MCF 10A (cell line): ENCODE data around the gene HS6ST1. TPM values are rescaled to one million over a fixed set of nuclear protein-coding genes. Genes with fewer than 3 reads are reported as not detected.

ENCODE experiments used
- BruUV-seq: library from RNA; stranded (reverse); fragments of 400-500 nt; replicated peaks from 2 replicates; lab custom pipeline; 2021; lab: Mats Ljungman, UMichigan
- CTCF ChIA-PET: fragments of 300-600 bp; sonication (Branson Sonifier 250); formaldehyde crosslinking; extraction: SDS; loops from one replicate; lab custom pipeline; 2021; ENCODE audit warnings: antibody characterized with exemption, inconsistent platforms; lab: Yijun Ruan, JAX
- POLR2A ChIA-PET: fragments of 300-600, 350-650 bp; sonication (Branson Sonifier 250); formaldehyde crosslinking; extraction: SDS; loops from one replicate; lab custom pipeline; 2020; ENCODE audit warnings: antibody characterized with exemption, inconsistent platforms; lab: Yijun Ruan, JAX
- DNase-seq: peaks from one replicate; pipeline ENCODE4 v3.0.0-alpha.2; 2018; ENCODE audit not compliant: unreplicated experiment
- H3K27ac Mint-ChIP-seq: one replicate; pipeline ENCODE4 v1.8.0; 2022; ENCODE audit warnings: mild to moderate bottlenecking, low read depth, mixed read lengths; ENCODE audit not compliant: unreplicated experiment
- H3K27me3 Mint-ChIP-seq: one replicate; pipeline ENCODE4 v1.8.0; 2022; ENCODE audit warnings: mixed read lengths; ENCODE audit not compliant: insufficient read depth, unreplicated experiment
- H3K36me3 Mint-ChIP-seq: one replicate; pipeline ENCODE4 v1.8.0; 2022; ENCODE audit warnings: mild to moderate bottlenecking, moderate library complexity, mixed read lengths; ENCODE audit not compliant: insufficient read depth, unreplicated experiment
- H3K4me1 Mint-ChIP-seq: one replicate; pipeline ENCODE4 v1.8.0; 2022; ENCODE audit warnings: mixed read lengths; ENCODE audit not compliant: insufficient read depth, unreplicated experiment
- H3K4me3 Mint-ChIP-seq: one replicate; pipeline ENCODE4 v1.8.0; 2022; ENCODE audit warnings: mild to moderate bottlenecking, moderate library complexity, mixed read lengths; ENCODE audit not compliant: unreplicated experiment
- H3K9me3 Mint-ChIP-seq: one replicate; pipeline ENCODE4 v1.8.0; 2022; ENCODE audit warnings: mixed read lengths; ENCODE audit not compliant: unreplicated experiment
- CTCF ChIP-seq: fragments of 200-600 bp; IDR thresholded peaks from one replicate; pipeline ENCODE4 v1.8.0; 2022; ENCODE audit warnings: antibody characterized with exemption, mild to moderate bottlenecking; ENCODE audit not compliant: unreplicated experiment
- intact Hi-C: fragments of 100-400 bp; cut with micrococcal nuclease; formaldehyde crosslinking; loops from 2 replicates; pipeline ENCODE4 v1.14.1; 2022
- total RNA-seq: library from RNA; stranded (reverse); gene quantifications from 2 replicates; pipeline ENCODE4 v1.2.3, GENCODE V29; 2022

The HS6ST1 gene
- total RNA-seq, 1 experiment from 2014 or later: 9.6 TPM

GRCh38 chr2:128362176-128362888 lies 43.7 kb upstream of the HS6ST1 start:
- TF ChIP-seq CTCF: no peak
- intact Hi-C loops: no loop called here
- H3K4me3 Mint-ChIP-seq: no peak overlapping the region
- no TSS peak for BruUV-seq
- peaks cover 9% of the 10 kb centered on the region for H3K36me3 Mint-ChIP-seq
- ChIA-PET CTCF (interaction anchor here (0.5 kb wide), 1 partner anchor 39 kb away, joined by 3 read pairs; no protein-coding TSS in a partner anchor), POLR2A (interaction anchor here (0.5 kb wide), 1 partner anchor 23 kb away, joined by 3 read pairs; no protein-coding TSS in a partner anchor)
- H3K9me3 Mint-ChIP-seq: no peaks in the 10 kb centered on the region
- DNase-seq: no peak
- no peaks in the 10 kb centered on the region for H3K4me1 Mint-ChIP-seq
- H3K27ac Mint-ChIP-seq: no peak overlapping the region
- H3K27me3 Mint-ChIP-seq: no peaks in the 10 kb centered on the region

GRCh38 chr2:128361376-128362131 lies 42.9 kb upstream of the HS6ST1 start:
- DNase-seq: no peak
- H3K27me3 Mint-ChIP-seq: no peaks in the 10 kb centered on the region
- no peak for TF ChIP-seq CTCF
- ChIA-PET CTCF (no interaction called here), POLR2A (no interaction called here)
- intact Hi-C loops: no loop called here
- H3K27ac Mint-ChIP-seq: no peak overlapping the region
- H3K9me3 Mint-ChIP-seq: no peaks in the 10 kb centered on the region
- H3K4me3 Mint-ChIP-seq: no peak overlapping the region
- peaks cover 9% of the 10 kb centered on the region for H3K36me3 Mint-ChIP-seq
- BruUV-seq: no TSS peak
- no peaks in the 10 kb centered on the region for H3K4me1 Mint-ChIP-seq

DNA sequence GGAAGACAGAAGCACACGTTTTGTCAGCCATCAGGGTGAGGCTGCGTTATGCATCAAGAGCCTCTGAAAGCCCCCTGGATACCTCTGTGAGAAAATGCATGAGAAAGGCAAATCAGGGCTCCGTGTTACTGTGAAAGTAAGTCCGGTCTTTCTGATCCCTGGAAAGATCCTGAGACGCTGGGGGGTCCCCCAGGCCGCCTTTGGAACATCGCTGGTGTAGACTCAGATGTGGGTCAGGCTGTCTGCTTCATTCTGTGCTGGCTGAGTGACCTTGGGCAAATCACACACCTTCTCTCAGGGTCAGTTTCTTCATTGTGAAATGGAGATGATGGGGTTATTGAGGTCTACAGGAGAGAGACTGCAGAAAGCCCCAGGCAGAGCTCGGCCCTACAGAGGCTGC lies 42.0 kb upstream of the HS6ST1 start:
- H3K4me3 Mint-ChIP-seq: no peak overlapping the region
- no TSS peak for BruUV-seq
- H3K27me3 Mint-ChIP-seq: no peaks in the 10 kb centered on the region
- TF ChIP-seq CTCF: no peak
- H3K4me1 Mint-ChIP-seq: no peaks in the 10 kb centered on the region
- ChIA-PET CTCF (interaction anchor here (0.6 kb wide), 2 partner anchors 365 to 404 kb away, joined by 3 to 4 read pairs; no protein-coding TSS in a partner anchor), POLR2A (no interaction called here)
- H3K27ac Mint-ChIP-seq: no peak overlapping the region
- no peaks in the 10 kb centered on the region for H3K9me3 Mint-ChIP-seq
- H3K36me3 Mint-ChIP-seq: peaks cover 5% of the 10 kb centered on the region
- no peak for DNase-seq
- intact Hi-C loops: no loop called here

- Mint-ChIP-seq H3K4me3 (no peak overlapping the region), H3K27ac (no peak overlapping the region), H3K27me3 (no peaks in the 10 kb centered on the region), H3K36me3 (peaks cover 3% of the 10 kb centered on the region), H3K4me1 (no peaks in the 10 kb centered on the region), H3K9me3 (no peaks in the 10 kb centered on the region)
- BruUV-seq: no TSS peak
- DNase-seq: no peak
- ChIA-PET POLR2A (no interaction called here), CTCF (no interaction called here)
- intact Hi-C loops: no loop called here
- TF ChIP-seq CTCF: no peak
Measured at GRCh38 chr2:128359841-128360240, 41.2 kb upstream of the HS6ST1 start.
